ENCODE data around the gene CLMP. TPM values are rescaled to one million over a fixed set of nuclear protein-coding genes. Genes with fewer than 3 reads are reported as not detected.
"Not testable (repeated sequence)": the region's sequence is repeated elsewhere in the genome, so short reads cannot be mapped to it uniquely, and the experiment has no call there.

CLMP gene
- total RNA-seq, 3 donors from 2014 or later (not counting 1 experiment from before 2014, with no cell fraction given), result 0.07 to 0.45 TPM; not detected in 1

DNA sequence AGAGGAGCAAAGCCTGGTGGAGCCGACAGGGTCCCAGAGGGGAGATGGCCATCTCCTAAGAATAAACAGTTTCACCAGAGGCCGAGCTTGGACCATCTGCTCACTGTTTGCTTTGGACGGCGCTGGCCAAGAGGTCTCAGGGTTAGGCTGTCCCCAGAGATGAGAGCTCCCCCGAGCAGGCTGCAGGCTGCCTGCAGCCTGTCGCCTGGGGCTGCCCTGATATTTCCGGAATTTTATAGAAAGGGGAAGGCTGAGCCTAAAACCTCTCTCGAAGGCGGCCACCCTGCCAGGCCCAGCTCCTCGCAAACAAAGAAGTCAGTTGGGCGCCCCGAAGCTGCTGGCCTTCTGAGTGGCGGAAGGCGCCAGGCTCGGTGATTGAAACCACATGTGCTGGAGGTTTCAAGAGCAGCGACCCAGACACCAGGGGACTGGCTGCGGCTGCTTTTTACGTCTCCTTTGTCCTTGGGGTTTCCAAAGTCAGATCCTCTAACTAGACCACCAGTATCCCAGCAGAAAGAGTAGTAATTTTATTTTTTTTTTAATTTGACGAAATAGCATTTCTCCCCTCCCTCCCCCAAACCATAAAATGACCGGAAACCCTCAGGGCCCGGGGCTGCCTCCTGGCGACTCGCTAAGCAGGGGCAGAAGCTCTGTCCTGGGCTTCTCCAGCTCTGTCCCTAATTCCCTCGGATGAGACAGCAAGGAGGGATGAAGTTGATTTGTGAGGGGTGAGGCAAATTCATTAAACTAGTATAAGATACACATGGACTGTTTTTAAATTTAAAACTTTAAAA is 57.4 kb downstream of the CLMP start:
- ATAC-seq, result peak in 1 of 3 donors; percentile 59
- H3K4me3 Mint-ChIP-seq, result peak overlapping the region; percentile 57
- Histone ChIP-seq H3K36me3 (ENCODE audit: control insufficient read depth, insufficient read depth, low read length) (no peaks in the 10 kb centered on the region), H3K4me1 (ENCODE audit: control insufficient read depth, insufficient read depth, low read length) (peaks cover 8% of the 10 kb centered on the region), H3K27ac (ENCODE audit: low read length) (no peak overlapping the region), H3K9me3 (ENCODE audit: control insufficient read depth, insufficient read depth, low read length) (no peaks in the 10 kb centered on the region), H3K27me3 (ENCODE audit: control insufficient read depth, insufficient read depth, low read length) (no peaks in the 10 kb centered on the region), H3K4me3 (ENCODE audit: low read length) (no peak overlapping the region)
- no peaks in the 10 kb centered on the region for H3K36me3 Mint-ChIP-seq
- no peaks in the 10 kb centered on the region for H3K9me3 Mint-ChIP-seq
- no peak for DNase-seq
- H3K27ac Mint-ChIP-seq, result peak overlapping the region in 1 of 2 donors; percentile 64
- intact Hi-C loops (cut with micrococcal nuclease), result no loop called here
- TF ChIP-seq, protein P1, sequence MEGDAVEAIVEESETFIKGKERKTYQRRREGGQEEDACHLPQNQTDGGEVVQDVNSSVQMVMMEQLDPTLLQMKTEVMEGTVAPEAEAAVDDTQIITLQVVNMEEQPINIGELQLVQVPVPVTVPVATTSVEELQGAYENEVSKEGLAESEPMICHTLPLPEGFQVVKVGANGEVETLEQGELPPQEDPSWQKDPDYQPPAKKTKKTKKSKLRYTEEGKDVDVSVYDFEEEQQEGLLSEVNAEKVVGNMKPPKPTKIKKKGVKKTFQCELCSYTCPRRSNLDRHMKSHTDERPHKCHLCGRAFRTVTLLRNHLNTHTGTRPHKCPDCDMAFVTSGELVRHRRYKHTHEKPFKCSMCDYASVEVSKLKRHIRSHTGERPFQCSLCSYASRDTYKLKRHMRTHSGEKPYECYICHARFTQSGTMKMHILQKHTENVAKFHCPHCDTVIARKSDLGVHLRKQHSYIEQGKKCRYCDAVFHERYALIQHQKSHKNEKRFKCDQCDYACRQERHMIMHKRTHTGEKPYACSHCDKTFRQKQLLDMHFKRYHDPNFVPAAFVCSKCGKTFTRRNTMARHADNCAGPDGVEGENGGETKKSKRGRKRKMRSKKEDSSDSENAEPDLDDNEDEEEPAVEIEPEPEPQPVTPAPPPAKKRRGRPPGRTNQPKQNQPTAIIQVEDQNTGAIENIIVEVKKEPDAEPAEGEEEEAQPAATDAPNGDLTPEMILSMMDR (IDR thresholded peaks at IDR 0.05), result no peak
- WGBS (ENCODE audit: insufficient coverage), result 28% methylated on average over 19 of the region's 24 CpGs
- peaks cover 0 to 12% of the 10 kb centered on the region in 2 donors for H3K4me1 Mint-ChIP-seq
- H3K27me3 Mint-ChIP-seq (ENCODE audit: low read depth in 2 of 2), result peaks cover 0 to 2% of the 10 kb centered on the region in 2 donors

DNA sequence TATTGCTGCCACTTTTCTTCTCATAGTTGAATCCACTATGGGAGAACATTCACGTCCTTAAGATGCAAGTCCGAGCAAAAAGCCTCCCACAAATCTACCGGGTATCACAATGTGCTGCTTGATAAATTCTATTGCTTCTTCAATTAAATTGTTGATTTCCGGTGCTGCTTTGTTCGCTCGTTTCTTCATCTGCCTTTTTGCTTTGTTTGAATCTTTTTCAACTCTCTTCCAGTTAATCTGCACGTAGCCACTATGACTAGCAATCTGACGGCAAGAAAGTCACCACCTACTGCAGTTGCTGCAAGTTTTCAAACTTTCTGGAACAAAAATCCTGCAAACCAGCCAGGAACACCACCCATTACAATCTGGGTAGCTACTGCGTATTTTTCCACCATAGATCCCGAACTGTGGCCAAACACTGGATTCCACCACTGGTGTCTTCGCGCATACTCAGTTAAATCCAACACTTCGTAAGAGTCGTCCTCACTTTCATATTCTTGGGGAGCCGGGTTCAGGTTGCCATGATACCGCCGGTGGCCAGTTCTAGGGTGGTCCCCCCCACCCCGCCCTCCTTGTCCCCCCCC is 59.1 kb downstream of the CLMP start:
- H3K27ac Mint-ChIP-seq, result no peak overlapping the region
- Histone ChIP-seq H3K27ac (ENCODE audit: low read length) (no peak overlapping the region), H3K4me3 (ENCODE audit: low read length) (no peak overlapping the region), H3K9me3 (ENCODE audit: control insufficient read depth, insufficient read depth, low read length) (no peaks in the 10 kb centered on the region), H3K27me3 (ENCODE audit: control insufficient read depth, insufficient read depth, low read length) (no peaks in the 10 kb centered on the region), H3K36me3 (ENCODE audit: control insufficient read depth, insufficient read depth, low read length) (no peaks in the 10 kb centered on the region), H3K4me1 (ENCODE audit: control insufficient read depth, insufficient read depth, low read length) (peaks cover 8% of the 10 kb centered on the region)
- H3K9me3 Mint-ChIP-seq, result no peaks in the 10 kb centered on the region
- ATAC-seq (no peak), DNase-seq (no peak)
- H3K36me3 Mint-ChIP-seq, result no peaks in the 10 kb centered on the region
- H3K4me3 Mint-ChIP-seq, result no peak overlapping the region
- H3K4me1 Mint-ChIP-seq, result peaks cover 0 to 12% of the 10 kb centered on the region in 2 donors
- 95% methylated on average over 13 of the region's 18 CpGs for WGBS (ENCODE audit: insufficient coverage)
- intact Hi-C loops (cut with micrococcal nuclease), result no loop called here
- peaks cover 0 to 2% of the 10 kb centered on the region in 2 donors for H3K27me3 Mint-ChIP-seq (ENCODE audit: low read depth in 2 of 2)
- TF ChIP-seq, protein P1 (IDR thresholded peaks at IDR 0.05), result no peak

DNA sequence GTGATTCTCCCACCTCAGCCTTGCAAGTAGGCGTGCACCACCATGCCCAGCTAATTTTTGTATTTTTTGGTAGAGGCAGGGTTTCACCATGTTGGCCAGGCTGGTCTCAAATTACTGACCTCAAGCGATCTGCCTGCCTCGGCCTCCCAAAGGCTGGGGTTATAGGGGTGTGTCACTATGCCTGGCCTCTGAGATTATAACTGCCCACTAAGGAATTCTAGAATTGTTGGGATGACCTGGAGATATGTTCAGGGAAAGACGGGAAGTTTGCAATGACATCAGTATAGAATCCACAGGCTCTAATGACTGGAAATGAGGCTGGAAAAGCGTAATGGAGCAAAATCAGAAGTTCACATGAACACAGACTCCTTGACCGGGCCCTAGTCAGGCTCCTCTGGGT is 62.2 kb downstream of the CLMP start:
- Mint-ChIP-seq H3K27me3 (ENCODE audit: low read depth in 2 of 2) (peaks cover 0 to 2% of the 10 kb centered on the region in 2 donors), H3K27ac (no peak overlapping the region), H3K9me3 (no peaks in the 10 kb centered on the region), H3K4me1 (peaks cover 0 to 7% of the 10 kb centered on the region in 2 donors), H3K36me3 (no peaks in the 10 kb centered on the region), H3K4me3 (no peak overlapping the region)
- TF ChIP-seq, protein P1 (IDR thresholded peaks at IDR 0.05), result no peak
- peaks cover 7% of the 10 kb centered on the region for H3K4me1 ChIP-seq (ENCODE audit: control insufficient read depth, insufficient read depth, low read length)
- intact Hi-C loops (cut with micrococcal nuclease), result no loop called here
- no peaks in the 10 kb centered on the region for H3K9me3 ChIP-seq (ENCODE audit: control insufficient read depth, insufficient read depth, low read length)
- no peaks in the 10 kb centered on the region for H3K36me3 ChIP-seq (ENCODE audit: control insufficient read depth, insufficient read depth, low read length)
- ATAC-seq (no peak), DNase-seq (no peak)
- H3K27ac ChIP-seq (ENCODE audit: low read length), result no peak overlapping the region
- H3K4me3 ChIP-seq (ENCODE audit: low read length), result no peak overlapping the region
- no peaks in the 10 kb centered on the region for H3K27me3 ChIP-seq (ENCODE audit: control insufficient read depth, insufficient read depth, low read length)
- WGBS (ENCODE audit: insufficient coverage), result 92% methylated on average over 6 of the region's 6 CpGs

DNA sequence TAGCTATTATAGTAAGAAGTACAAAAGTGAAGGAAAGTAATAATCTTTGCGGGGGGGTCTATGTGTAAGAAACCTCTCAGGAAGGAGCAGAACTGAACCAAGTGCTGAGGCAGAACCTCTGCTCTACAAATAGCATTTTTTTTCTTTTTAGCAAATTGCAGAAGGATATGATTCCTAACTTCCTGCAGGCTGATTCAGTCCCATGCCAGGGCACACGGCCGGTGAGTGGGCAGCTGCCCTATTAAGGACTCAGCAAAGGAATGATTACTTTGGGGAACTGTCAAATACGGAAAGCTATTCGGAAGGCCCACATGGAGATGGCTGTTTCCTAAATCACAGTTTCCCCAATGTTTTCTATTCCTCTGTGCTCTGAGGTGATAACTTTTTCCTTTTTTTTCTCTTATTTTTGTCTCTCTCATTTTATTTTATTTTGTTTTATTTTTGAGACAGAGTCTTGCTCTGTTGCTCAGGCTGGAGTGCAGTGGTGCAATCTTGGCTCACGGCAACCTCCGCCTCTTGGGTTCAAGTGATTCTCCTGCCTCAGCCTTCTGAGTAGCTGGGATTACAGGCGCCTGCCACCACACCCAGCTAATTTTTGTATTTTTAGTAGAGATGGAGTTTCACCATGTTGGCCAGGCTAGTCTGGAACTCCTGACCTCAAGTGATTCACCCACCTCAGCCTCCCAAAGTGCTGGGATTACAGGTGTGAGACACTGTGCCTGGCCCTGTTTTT is 62.8 kb downstream of the CLMP start:
- H3K27ac ChIP-seq (ENCODE audit: low read length); H3K27me3 Mint-ChIP-seq (ENCODE audit: low read depth in 2 of 2); H3K27ac Mint-ChIP-seq; H3K4me3 ChIP-seq (ENCODE audit: low read length); H3K4me1 Mint-ChIP-seq; H3K9me3 ChIP-seq (ENCODE audit: control insufficient read depth, insufficient read depth, low read length); H3K27me3 ChIP-seq (ENCODE audit: control insufficient read depth, insufficient read depth, low read length); H3K4me3 Mint-ChIP-seq; H3K36me3 Mint-ChIP-seq; intact Hi-C loops (cut with micrococcal nuclease); H3K9me3 Mint-ChIP-seq; H3K4me1 ChIP-seq (ENCODE audit: control insufficient read depth, insufficient read depth, low read length); ATAC-seq; DNase-seq; H3K36me3 ChIP-seq (ENCODE audit: control insufficient read depth, insufficient read depth, low read length): not testable (repeated sequence)
- 68% methylated on average over 5 of the region's 8 CpGs for WGBS (ENCODE audit: insufficient coverage)

Data from natural killer cell (primary cell).